Epithelial cell of proximal tubule (primary cell): Measurements from ENCODE around the gene C10orf53. TPM values are rescaled to one million over a fixed set of nuclear protein-coding genes. Genes with fewer than 3 reads are reported as not detected.

ENCODE experiments used
- DNase-seq: peaks from one replicate; pipeline ENCODE4 v3.0.0-alpha.2; 2011; ENCODE audit warnings: low read depth
- H3K4me3 ChIP-seq: 2 replicates; pipeline ENCODE4 v1.5.1; 2011; ENCODE audit warnings: low read depth, mild to moderate bottlenecking, low read length
- total RNA-seq: library from RNA; depleted of rRNA; stranded (reverse); fragments of >200 nt; gene quantifications from 2 replicates; pipeline ENCODE4 v1.2.3, GENCODE V29; 2015
- TF ChIP-seq, protein P1 (sequence below): conservative IDR thresholded peaks from 2 replicates; pipeline ENCODE4 v1.5.1; 2012; ENCODE audit warnings: low read depth, mild to moderate bottlenecking, low read length

The C10orf53 gene
- total RNA-seq, 1 donor from 2014 or later, result not detected

GRCh38 chr10:49743464-49744075 lies 64.1 kb downstream of the C10orf53 start:
- TF ChIP-seq, protein P1, sequence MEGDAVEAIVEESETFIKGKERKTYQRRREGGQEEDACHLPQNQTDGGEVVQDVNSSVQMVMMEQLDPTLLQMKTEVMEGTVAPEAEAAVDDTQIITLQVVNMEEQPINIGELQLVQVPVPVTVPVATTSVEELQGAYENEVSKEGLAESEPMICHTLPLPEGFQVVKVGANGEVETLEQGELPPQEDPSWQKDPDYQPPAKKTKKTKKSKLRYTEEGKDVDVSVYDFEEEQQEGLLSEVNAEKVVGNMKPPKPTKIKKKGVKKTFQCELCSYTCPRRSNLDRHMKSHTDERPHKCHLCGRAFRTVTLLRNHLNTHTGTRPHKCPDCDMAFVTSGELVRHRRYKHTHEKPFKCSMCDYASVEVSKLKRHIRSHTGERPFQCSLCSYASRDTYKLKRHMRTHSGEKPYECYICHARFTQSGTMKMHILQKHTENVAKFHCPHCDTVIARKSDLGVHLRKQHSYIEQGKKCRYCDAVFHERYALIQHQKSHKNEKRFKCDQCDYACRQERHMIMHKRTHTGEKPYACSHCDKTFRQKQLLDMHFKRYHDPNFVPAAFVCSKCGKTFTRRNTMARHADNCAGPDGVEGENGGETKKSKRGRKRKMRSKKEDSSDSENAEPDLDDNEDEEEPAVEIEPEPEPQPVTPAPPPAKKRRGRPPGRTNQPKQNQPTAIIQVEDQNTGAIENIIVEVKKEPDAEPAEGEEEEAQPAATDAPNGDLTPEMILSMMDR, result no peak
- H3K4me3 ChIP-seq, result no peak overlapping the region
- DNase-seq, result no peak

GRCh38 chr10:49744091-49744685 lies 64.7 kb downstream of the C10orf53 start:
- H3K4me3 ChIP-seq, result no peak overlapping the region
- TF ChIP-seq, protein P1, result no peak

GRCh38 chr10:49744924-49745605 lies 65.6 kb downstream of the C10orf53 start:
- TF ChIP-seq, protein P1, result no peak
- no peak overlapping the region for H3K4me3 ChIP-seq
- no peak for DNase-seq

More at GRCh38 chr10:49744091-49744685, 64.7 kb downstream of the C10orf53 start:
- no peak for DNase-seq

DNA sequence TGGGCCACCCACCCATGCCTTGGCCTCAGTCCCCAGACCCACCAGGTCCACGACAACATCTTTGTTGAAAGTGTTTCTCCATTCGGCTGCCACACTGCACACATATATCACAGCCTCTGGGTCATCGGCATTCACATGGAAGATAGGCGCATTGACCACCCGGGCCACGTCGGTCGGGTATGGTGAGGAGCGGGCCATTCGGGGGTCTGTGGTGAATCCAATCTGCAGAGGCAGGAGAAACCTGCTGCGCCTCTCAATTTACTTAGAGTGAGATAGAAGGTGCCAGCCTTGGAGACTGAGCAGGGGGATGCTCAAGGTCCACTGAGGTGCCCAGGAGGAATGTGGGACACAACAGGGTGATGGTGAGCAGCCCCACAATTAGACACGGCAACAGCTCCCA lies 66.3 kb downstream of the C10orf53 start:
- H3K4me3 ChIP-seq, result no peak overlapping the region
- DNase-seq, result no peak
- TF ChIP-seq, protein P1, result no peak

GRCh38 chr10:49746626-49747302 lies 67.3 kb downstream of the C10orf53 start:
- DNase-seq, result no peak
- TF ChIP-seq, protein P1, result no peak
- H3K4me3 ChIP-seq, result no peak overlapping the region

Other genes starting within 250 kb of the C10orf53 start
- 4.1 and 5.6 TPM in 2 replicates for gene ERCC6, start 140.5 kb upstream of the C10orf53 start, total RNA-seq
- gene SLC18A3, start 69.3 kb upstream of the C10orf53 start, total RNA-seq, result not detected in 2 replicates
- gene CHAT, start 65.6 kb upstream of the C10orf53 start, total RNA-seq, result not detected in 2 replicates
- 0.36 and 1.8 TPM in 2 replicates for gene OGDHL, start 82.7 kb downstream of the C10orf53 start, total RNA-seq